Thyroid gland (tissue), 4 donors: Measurements from ENCODE around the gene TTC17. TPM values are rescaled to one million over a fixed set of nuclear protein-coding genes. Genes with fewer than 3 reads are reported as not detected.

ENCODE experiments used
- DNase-seq, 2 donors: peaks; one replicate each; pipeline ENCODE4 v3.0.0-alpha.2; 2019
- H3K27ac ChIP-seq, 3 donors: fragments of 200-600 bp; sonication (generic); 1 replicate in 2 of 3; 2 replicates in 1 of 3; pipeline ENCODE4 v1.5.1; 2016 to 2019; ENCODE audit warnings: mild to moderate bottlenecking in 1 of 3, moderate library complexity in 1 of 3
- H3K27me3 ChIP-seq: fragments of 200-600 bp; sonication (generic); one replicate; pipeline ENCODE4 v1.5.1; 2019
- H3K36me3 ChIP-seq, 2 donors: fragments of 200-600 bp; sonication (generic); one replicate each; pipeline ENCODE4 v1.5.1; 2016 to 2019
- H3K4me1 ChIP-seq, 2 donors: fragments of 200-600 bp; sonication (generic); one replicate each; pipeline ENCODE4 v1.5.1; 2017 to 2019
- H3K4me3 ChIP-seq, 3 donors: fragments of 200-600 bp; sonication (generic); replicated peaks in 1 of 3; 1 replicate in 2 of 3; 2 replicates in 1 of 3; pipeline ENCODE4 v1.5.1; 2016; ENCODE audit warnings: mild to moderate bottlenecking in 1 of 3
- H3K9me3 ChIP-seq: fragments of 200-600 bp; sonication (generic); one replicate; pipeline ENCODE4 v1.5.1; 2017
- POLR2A ChIP-seq, 2 donors: fragments of 450-650 bp; IDR thresholded peaks; one replicate each; pipeline ENCODE4 v1.6.1; 2017; ENCODE audit warnings: antibody characterized with exemption in 2 of 2, mild to moderate bottlenecking in 2 of 2, moderate library complexity in 1 of 2
- WGBS, 2 donors: methylation state at CpG; one replicate each; pipeline ENCODE4 v1.1.5; 2017; 5-methylcytosine and 5-hydroxymethylcytosine counted together
- intact Hi-C: fragments of 100-400 bp; cut with DNase I; formaldehyde crosslinking; loops from one replicate; pipeline ENCODE4 v1.15.1; 2023
- total RNA-seq, 4 donors: library from RNA; depleted of rRNA; stranded (reverse); fragments of >200 nt; gene quantifications; one replicate each; pipeline ENCODE4 v1.2.3, GENCODE V29; 2016
- TF ChIP-seq, protein P1 (sequence below), 6 experiments: fragments of 200-600 bp in 3 of 6; fragments of 450-650 bp in 3 of 6; sonication (generic) in 3 of 6; IDR thresholded peaks; one replicate each; pipeline ENCODE4 v1.5.1; 2016 to 2019; ENCODE audit warnings: antibody characterized with exemption in 6 of 6, mild to moderate bottlenecking in 2 of 6, inconsistent platforms in 1 of 6, moderate library complexity in 1 of 6

Gene TTC17, protein sequence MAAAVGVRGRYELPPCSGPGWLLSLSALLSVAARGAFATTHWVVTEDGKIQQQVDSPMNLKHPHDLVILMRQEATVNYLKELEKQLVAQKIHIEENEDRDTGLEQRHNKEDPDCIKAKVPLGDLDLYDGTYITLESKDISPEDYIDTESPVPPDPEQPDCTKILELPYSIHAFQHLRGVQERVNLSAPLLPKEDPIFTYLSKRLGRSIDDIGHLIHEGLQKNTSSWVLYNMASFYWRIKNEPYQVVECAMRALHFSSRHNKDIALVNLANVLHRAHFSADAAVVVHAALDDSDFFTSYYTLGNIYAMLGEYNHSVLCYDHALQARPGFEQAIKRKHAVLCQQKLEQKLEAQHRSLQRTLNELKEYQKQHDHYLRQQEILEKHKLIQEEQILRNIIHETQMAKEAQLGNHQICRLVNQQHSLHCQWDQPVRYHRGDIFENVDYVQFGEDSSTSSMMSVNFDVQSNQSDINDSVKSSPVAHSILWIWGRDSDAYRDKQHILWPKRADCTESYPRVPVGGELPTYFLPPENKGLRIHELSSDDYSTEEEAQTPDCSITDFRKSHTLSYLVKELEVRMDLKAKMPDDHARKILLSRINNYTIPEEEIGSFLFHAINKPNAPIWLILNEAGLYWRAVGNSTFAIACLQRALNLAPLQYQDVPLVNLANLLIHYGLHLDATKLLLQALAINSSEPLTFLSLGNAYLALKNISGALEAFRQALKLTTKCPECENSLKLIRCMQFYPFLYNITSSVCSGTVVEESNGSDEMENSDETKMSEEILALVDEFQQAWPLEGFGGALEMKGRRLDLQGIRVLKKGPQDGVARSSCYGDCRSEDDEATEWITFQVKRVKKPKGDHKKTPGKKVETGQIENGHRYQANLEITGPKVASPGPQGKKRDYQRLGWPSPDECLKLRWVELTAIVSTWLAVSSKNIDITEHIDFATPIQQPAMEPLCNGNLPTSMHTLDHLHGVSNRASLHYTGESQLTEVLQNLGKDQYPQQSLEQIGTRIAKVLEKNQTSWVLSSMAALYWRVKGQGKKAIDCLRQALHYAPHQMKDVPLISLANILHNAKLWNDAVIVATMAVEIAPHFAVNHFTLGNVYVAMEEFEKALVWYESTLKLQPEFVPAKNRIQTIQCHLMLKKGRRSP
- total RNA-seq: 100 to 1,000 TPM; 143 to 258 (median 192) TPM

- intact Hi-C loops: no loop called here
- H3K4me1 ChIP-seq: peaks cover 36 to 38% of the 10 kb centered on the region in 2 donors
- 2 to 3% methylated on average over 14 to 26 of the region's 58 CpGs for WGBS, 2 donors
- peak; percentile 94 to 97 for DNase-seq
- H3K9me3 ChIP-seq: no peaks in the 10 kb centered on the region
- no peaks in the 10 kb centered on the region for H3K36me3 ChIP-seq
- H3K4me3 ChIP-seq: peak within 1 kb of the TSS; percentile 36 to 70 (median 59)
- TF ChIP-seq, protein P1, sequence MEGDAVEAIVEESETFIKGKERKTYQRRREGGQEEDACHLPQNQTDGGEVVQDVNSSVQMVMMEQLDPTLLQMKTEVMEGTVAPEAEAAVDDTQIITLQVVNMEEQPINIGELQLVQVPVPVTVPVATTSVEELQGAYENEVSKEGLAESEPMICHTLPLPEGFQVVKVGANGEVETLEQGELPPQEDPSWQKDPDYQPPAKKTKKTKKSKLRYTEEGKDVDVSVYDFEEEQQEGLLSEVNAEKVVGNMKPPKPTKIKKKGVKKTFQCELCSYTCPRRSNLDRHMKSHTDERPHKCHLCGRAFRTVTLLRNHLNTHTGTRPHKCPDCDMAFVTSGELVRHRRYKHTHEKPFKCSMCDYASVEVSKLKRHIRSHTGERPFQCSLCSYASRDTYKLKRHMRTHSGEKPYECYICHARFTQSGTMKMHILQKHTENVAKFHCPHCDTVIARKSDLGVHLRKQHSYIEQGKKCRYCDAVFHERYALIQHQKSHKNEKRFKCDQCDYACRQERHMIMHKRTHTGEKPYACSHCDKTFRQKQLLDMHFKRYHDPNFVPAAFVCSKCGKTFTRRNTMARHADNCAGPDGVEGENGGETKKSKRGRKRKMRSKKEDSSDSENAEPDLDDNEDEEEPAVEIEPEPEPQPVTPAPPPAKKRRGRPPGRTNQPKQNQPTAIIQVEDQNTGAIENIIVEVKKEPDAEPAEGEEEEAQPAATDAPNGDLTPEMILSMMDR (IDR thresholded peaks at IDR 0.05): no peak
- peak; percentile 57 to 90 for TF ChIP-seq POLR2A (IDR thresholded peaks at IDR 0.05)
- H3K27me3 ChIP-seq: no peaks in the 10 kb centered on the region
- H3K27ac ChIP-seq: peak within 1 kb of the TSS; percentile 3 to 86 (median 77)
Measured at GRCh38 chr11:43358801-43359421, at the start of gene TTC17. TTC17 (plus strand) TSS chr11:43358920; CDS start chr11:43358955, 35 bp downstream.

DNA sequence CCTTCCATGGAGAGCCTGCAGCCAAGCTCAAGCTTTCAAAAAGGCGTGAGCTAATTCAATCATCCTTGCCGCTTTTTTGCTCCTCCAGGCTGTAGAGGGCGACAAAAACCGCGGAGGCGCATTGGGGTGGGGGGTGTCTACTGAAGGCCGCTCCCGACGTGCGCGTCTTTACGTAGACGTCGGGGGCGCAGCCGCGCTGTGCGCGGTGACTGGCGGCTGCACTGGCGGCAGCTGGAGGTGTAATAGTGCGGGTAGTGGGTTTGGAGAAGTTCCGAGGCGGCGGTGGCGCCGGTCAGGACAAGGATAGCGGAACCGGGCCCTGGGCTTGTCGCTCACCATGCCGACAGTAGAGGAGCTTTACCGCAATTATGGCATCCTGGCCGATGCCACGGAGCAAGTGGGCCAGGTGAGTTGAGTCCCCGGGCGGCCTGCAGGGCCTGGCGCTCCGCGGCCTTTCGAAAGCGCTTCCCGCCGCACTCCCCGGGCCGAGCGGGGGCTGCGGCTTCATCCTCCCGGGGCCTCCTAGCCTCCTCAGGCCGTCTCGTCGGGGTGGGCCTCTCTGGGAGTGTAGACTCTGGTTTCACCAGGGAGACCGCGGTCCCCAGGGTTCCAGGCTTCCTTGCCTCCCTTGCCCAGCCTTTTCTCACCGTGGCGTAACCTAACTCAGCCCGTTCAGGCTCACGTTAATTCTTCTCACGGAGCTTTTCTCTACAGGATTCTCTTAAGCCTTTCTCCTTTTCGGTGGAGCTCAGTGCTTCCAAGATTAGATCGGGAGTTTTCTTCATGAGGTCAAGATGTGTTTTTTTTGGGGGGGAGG, 46.7 kb upstream of the TTC17 start, which contains the start of gene API5:
TSS of gene API5 (plus strand) at position 206 of the 817 bp plus-strand sequence. CDS start at position 338, 132 bp downstream.
- peak in 1 of 2 donors; percentile 74 for TF ChIP-seq POLR2A (IDR thresholded peaks at IDR 0.05)
- TF ChIP-seq, protein P1 (IDR thresholded peaks at IDR 0.05): peak; percentile 29 to 94 (median 73)
- Histone ChIP-seq H3K27ac (peak within 1 kb of the TSS; percentile 10 to 74 (median 67)), H3K9me3 (no peaks in the 10 kb centered on the region), H3K27me3 (no peaks in the 10 kb centered on the region), H3K36me3 (no peaks in the 10 kb centered on the region), H3K4me3 (peak within 1 kb of the TSS; percentile 32 to 70 (median 37)), H3K4me1 (peaks cover 14 to 20% of the 10 kb centered on the region in 2 donors)
- intact Hi-C loops: loop anchor here (10.0 kb wide), 1 partner anchor 103 kb away; no protein-coding TSS in a partner anchor
- 0% methylated on average over 19 to 23 of the region's 60 CpGs for WGBS, 2 donors
- DNase-seq: peak; percentile 88 to 93

DNA sequence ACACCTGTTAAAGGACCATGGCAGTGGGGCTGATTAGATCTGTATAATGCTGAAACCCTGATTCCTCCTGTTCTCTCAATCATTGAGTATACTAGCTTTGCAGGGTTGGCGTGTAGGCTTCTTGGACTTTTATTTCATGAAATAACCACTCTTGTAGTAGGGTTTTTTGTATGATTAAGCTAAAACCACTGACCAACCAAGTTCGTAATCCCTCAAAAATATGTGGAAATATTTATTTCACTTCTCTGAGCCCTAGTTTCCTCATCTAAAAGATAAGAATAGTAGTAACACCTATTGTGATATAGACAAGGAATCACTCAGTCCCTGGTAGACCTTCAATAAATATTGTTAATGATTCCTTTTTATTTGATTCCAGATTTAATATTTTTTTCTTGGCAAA, 42.8 kb upstream of the TTC17 start:
- Histone ChIP-seq H3K9me3 (no peaks in the 10 kb centered on the region), H3K27me3 (no peaks in the 10 kb centered on the region), H3K36me3 (peaks cover 0 to 7% of the 10 kb centered on the region in 2 donors), H3K27ac (no peak overlapping the region), H3K4me3 (no peak overlapping the region), H3K4me1 (peaks cover 14 to 20% of the 10 kb centered on the region in 2 donors)
- no peak for TF ChIP-seq POLR2A (IDR thresholded peaks at IDR 0.05)
- TF ChIP-seq, protein P1 (IDR thresholded peaks at IDR 0.05): no peak
- no peak for DNase-seq
- intact Hi-C loops: loop anchor here (10.0 kb wide), 1 partner anchor 99 kb away; no protein-coding TSS in a partner anchor
- 89 to 92% methylated on average over 2 of the region's 2 CpGs for WGBS, 2 donors

DNA sequence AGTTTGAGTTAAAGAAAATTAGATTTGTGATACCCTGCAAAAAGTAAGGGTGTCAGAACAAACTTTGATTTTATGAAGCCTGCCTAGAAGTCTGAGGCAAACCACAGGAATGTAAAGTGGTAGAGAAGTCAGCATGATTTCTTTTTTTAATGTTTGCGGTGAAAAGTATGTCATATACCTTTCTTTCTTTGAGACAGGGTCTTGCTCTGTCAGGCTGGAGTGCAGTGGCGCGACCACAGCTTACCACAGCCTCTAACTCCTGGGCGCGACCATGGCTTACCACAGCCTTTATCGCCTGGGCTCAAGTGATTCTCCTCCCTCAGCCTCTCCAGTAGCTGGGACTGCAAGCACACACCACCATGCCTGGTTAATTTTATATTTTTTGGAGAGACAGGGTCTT, 42.3 kb upstream of the TTC17 start:
- Histone ChIP-seq H3K4me3 (no peak overlapping the region), H3K4me1 (peaks cover 13 to 18% of the 10 kb centered on the region in 2 donors), H3K9me3 (no peaks in the 10 kb centered on the region), H3K36me3 (peaks cover under 1 to 10% of the 10 kb centered on the region in 2 donors), H3K27me3 (no peaks in the 10 kb centered on the region), H3K27ac (no peak overlapping the region)
- TF ChIP-seq POLR2A (IDR thresholded peaks at IDR 0.05): no peak
- 92 to 94% methylated on average over 6 of the region's 6 CpGs for WGBS, 2 donors
- no peak for DNase-seq
- intact Hi-C loops: loop anchor here (10.0 kb wide), 1 partner anchor 98 kb away; no protein-coding TSS in a partner anchor
